ENCODE measurements around the gene TMEM198.

DNA sequence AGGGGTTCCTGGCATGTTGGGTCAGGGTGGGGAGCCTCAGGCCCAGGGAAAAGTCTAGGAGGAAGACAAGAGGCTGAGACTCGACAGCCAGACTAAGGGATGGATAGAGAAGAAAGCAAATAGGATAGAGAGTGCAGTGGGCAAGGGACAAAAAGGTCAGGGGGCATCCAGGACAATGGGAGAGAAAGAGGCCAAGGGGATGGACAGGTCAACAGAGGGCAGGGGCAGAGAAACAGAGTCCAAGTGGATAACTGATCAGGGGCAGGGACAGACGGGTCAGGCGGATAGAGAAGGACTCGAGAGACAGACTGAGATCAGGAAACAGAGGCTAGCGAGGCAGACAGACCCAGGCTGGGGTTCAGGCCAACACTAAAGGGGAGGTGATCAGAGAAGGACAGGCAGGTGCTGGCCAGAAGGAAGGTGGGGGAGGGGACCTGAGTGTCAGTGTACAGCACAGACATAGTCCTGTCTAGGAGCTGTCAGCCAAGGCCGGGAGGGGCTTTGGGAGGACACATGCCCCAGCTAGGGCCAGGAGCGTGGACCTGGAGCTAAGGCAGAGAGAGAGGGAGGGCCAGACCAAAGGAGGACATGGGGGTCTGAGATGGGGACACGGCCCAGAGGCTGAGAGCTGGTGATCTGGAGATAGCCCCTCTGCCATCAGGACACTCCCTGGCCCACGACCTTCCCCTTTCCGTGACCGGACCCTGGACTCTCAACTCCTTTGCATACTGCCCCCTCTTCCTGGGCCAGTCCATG lies 17.3 kb upstream of the TMEM198 start:
- TF ChIP-seq CTCF (IDR thresholded peaks at IDR 0.05) (no peak), POLR2AphosphoS5 (IDR thresholded peaks at IDR 0.05) (no peak)
